Measurements from ENCODE around the gene OCA2. TPM values are rescaled to one million over a fixed set of nuclear protein-coding genes. Genes with fewer than 3 reads are reported as not detected.

OCA2 gene
- total and polyA plus RNA-seq, 2 of the 8 experiments (the other 6 are each of a cell fraction or from before 2014, with no cell fraction given): 0.20 TPM

DNA sequence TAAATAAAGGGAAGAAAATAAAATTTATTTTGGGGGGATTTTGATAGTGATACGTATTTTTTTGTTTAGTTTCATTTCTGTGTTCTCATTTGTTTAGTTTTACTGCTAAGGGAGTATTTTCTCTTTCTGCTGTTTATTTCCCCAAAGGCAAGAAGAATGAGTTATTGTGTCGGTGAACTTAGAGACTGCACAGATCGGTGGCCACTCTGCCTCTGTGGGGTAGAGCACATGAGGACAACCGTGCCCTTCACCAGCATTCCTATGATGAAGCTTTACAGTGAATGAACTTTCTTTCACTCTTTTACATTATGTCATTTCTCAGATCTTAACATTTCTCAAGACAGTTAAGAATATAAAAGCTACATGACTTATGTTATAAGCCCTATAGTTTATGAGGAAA, 214.4 kb downstream of the OCA2 start (continued):
- TF ChIP-seq, protein P1, sequence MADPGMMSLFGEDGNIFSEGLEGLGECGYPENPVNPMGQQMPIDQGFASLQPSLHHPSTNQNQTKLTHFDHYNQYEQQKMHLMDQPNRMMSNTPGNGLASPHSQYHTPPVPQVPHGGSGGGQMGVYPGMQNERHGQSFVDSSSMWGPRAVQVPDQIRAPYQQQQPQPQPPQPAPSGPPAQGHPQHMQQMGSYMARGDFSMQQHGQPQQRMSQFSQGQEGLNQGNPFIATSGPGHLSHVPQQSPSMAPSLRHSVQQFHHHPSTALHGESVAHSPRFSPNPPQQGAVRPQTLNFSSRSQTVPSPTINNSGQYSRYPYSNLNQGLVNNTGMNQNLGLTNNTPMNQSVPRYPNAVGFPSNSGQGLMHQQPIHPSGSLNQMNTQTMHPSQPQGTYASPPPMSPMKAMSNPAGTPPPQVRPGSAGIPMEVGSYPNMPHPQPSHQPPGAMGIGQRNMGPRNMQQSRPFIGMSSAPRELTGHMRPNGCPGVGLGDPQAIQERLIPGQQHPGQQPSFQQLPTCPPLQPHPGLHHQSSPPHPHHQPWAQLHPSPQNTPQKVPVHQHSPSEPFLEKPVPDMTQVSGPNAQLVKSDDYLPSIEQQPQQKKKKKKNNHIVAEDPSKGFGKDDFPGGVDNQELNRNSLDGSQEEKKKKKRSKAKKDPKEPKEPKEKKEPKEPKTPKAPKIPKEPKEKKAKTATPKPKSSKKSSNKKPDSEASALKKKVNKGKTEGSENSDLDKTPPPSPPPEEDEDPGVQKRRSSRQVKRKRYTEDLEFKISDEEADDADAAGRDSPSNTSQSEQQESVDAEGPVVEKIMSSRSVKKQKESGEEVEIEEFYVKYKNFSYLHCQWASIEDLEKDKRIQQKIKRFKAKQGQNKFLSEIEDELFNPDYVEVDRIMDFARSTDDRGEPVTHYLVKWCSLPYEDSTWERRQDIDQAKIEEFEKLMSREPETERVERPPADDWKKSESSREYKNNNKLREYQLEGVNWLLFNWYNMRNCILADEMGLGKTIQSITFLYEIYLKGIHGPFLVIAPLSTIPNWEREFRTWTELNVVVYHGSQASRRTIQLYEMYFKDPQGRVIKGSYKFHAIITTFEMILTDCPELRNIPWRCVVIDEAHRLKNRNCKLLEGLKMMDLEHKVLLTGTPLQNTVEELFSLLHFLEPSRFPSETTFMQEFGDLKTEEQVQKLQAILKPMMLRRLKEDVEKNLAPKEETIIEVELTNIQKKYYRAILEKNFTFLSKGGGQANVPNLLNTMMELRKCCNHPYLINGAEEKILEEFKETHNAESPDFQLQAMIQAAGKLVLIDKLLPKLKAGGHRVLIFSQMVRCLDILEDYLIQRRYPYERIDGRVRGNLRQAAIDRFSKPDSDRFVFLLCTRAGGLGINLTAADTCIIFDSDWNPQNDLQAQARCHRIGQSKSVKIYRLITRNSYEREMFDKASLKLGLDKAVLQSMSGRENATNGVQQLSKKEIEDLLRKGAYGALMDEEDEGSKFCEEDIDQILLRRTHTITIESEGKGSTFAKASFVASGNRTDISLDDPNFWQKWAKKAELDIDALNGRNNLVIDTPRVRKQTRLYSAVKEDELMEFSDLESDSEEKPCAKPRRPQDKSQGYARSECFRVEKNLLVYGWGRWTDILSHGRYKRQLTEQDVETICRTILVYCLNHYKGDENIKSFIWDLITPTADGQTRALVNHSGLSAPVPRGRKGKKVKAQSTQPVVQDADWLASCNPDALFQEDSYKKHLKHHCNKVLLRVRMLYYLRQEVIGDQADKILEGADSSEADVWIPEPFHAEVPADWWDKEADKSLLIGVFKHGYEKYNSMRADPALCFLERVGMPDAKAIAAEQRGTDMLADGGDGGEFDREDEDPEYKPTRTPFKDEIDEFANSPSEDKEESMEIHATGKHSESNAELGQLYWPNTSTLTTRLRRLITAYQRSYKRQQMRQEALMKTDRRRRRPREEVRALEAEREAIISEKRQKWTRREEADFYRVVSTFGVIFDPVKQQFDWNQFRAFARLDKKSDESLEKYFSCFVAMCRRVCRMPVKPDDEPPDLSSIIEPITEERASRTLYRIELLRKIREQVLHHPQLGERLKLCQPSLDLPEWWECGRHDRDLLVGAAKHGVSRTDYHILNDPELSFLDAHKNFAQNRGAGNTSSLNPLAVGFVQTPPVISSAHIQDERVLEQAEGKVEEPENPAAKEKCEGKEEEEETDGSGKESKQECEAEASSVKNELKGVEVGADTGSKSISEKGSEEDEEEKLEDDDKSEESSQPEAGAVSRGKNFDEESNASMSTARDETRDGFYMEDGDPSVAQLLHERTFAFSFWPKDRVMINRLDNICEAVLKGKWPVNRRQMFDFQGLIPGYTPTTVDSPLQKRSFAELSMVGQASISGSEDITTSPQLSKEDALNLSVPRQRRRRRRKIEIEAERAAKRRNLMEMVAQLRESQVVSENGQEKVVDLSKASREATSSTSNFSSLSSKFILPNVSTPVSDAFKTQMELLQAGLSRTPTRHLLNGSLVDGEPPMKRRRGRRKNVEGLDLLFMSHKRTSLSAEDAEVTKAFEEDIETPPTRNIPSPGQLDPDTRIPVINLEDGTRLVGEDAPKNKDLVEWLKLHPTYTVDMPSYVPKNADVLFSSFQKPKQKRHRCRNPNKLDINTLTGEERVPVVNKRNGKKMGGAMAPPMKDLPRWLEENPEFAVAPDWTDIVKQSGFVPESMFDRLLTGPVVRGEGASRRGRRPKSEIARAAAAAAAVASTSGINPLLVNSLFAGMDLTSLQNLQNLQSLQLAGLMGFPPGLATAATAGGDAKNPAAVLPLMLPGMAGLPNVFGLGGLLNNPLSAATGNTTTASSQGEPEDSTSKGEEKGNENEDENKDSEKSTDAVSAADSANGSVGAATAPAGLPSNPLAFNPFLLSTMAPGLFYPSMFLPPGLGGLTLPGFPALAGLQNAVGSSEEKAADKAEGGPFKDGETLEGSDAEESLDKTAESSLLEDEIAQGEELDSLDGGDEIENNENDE (IDR thresholded peaks at IDR 0.05; ENCODE audit: insufficient replicate concordance, low read length): no peak
- TF ChIP-seq RAD21 (IDR thresholded peaks at IDR 0.05 in 1 of 2, conservative IDR thresholded peaks at IDR 0.05 in 1 of 2; ENCODE audit: low read depth in 2 of 2, low read length in 2 of 2): no peak
- TF ChIP-seq TAF1 (IDR thresholded peaks at IDR 0.05; ENCODE audit: low read depth, low read length): no peak
- TF ChIP-seq, protein P2, sequence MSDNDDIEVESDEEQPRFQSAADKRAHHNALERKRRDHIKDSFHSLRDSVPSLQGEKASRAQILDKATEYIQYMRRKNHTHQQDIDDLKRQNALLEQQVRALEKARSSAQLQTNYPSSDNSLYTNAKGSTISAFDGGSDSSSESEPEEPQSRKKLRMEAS (IDR thresholded peaks at IDR 0.05): no peak
- no peak for TF ChIP-seq CEBPB (IDR thresholded peaks at IDR 0.05; ENCODE audit: low read depth, low read length)
- no peak for TF ChIP-seq CHD1 (IDR thresholded peaks at IDR 0.05; ENCODE audit: low read depth, low read length)

All from H1 (cell line).